Stimulated activated CD8-positive, alpha-beta memory T cell treated with anti-CD3 and anti-CD28 coated beads, Interleukin-15, amount 100 ng/mL, for 4 hours (primary cell): ENCODE measurements around the gene TMEM79.
A peak's percentile ranks its signal among the peaks of the same experiment; 100 is the strongest.
"Not testable (repeated sequence)": the region's sequence is repeated elsewhere in the genome, so short reads cannot be mapped to it uniquely, and the experiment has no call there.

Source experiments
- DNase-seq, 2 donors: peaks; one replicate each; pipeline ENCODE4 v3.0.0-alpha.2; 2020; ENCODE audit warnings: low read depth in 2 of 2

TMEM79 gene

DNA sequence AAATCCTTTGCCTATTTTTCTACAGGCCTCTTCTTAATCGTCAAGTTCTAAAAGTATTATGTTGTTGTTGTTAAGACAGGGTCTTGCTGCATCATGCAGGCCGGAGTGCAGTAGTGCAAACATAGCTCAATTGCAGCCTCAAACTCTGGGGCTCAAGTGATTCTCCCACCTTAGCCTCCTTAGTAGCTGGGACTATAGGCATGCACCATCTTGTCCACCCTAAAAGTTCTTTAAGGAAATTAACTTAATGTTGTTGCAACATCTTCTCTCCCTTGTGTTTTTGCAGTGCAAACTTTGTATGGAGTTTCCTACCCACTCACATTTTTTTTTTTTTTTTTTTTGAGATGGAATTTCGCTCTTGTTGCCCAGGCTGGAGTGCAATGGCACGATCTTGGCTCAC lies 19.1 kb downstream of the TMEM79 start:
- DNase-seq, result no peak

DNA sequence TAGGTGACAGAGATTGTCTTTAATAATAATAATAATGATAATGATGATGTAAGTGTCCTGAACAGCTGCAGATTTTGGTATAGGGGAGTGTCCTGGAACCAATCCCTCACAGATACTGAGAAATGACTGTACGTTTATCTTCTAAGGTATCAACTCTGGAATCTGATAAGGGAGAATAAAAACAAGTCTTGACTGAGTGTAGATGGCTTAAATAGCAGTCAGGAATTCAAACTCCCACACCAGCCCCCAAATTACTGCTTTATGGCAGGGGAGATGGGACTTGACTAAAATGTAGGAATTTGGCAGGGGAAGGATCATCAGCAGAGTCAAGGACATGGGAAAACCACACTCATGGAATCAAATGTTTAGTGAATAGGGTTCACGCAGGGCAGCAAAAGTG lies 21.1 kb downstream of the TMEM79 start:
- DNase-seq, result no peak

DNA sequence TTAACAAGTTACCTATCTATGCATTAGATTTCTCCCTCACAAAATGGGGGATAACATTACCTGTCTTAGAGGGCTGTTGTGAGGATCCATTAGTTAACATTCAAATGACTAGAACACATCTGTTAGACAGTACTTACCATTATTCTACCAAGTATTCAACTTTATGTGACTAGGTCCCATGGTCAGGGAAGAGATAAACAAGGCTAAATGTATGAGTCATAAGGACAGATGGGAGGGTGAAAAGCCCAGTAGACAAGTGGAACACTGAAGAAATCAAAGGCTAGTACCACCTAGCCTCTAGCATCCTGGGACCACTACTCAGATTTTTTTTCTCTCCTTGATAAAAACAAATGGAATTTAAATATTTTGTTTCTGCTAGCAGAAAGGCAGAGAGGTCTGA lies 24.0 kb downstream of the TMEM79 start:
- no peak for DNase-seq

DNA sequence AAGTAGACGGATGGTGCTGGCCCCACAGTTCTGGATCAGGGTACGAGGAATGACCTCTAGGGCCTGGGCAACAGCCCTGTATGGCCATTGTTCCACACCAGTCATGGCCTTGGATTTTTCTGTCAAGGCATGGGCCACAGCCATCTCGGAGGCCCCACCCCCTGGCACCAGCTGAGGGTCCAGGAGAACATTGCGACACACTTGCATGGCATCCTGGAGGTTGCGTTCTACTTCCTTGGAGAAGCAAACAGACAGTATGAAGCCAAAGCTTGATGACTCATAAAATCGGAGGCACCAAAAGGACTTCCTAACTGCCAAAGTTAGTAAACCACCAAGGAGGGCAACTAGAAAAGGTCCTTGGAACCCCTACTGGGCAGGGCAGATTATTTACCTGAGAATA lies 26.8 kb downstream of the TMEM79 start:
- no peak for DNase-seq

DNA sequence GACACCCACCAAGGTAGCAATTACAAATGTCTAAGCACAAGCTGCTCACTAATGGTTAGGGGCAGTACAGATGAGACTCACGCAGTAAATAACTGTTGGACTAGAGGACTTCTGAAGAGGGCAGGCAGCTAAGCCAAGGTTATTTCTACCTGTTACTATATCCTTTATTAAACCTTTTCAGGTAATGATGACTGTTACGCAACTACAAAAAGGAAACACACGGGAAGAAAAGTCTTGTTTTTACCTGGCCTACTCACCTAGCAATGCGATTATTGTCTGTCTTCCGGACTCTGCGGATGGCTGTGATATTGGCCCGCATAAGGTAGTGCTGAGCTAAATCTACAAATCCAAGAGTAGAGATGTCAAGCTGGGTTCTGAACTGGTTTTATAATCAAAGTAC lies 32.8 kb downstream of the TMEM79 start:
- no peak for DNase-seq

DNA sequence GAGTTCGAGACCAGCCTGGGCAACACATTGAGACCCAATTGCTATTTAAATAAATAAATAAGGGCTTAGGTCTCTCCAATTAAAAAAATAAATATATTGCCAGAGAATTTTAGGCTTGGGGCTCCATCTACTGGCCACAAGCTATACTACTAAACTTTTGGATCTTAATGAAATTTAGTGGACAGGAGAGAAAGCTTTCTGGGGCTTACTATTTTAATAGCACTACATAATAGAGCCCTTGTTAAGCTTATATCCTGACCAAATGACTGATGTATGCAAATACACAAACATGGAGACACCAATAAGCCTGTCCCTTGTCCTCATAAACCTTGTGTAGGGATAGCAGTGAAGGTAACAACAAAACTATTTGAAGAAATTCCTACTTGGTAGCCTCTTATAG lies 35.5 kb downstream of the TMEM79 start:
- DNase-seq, result no peak

DNA sequence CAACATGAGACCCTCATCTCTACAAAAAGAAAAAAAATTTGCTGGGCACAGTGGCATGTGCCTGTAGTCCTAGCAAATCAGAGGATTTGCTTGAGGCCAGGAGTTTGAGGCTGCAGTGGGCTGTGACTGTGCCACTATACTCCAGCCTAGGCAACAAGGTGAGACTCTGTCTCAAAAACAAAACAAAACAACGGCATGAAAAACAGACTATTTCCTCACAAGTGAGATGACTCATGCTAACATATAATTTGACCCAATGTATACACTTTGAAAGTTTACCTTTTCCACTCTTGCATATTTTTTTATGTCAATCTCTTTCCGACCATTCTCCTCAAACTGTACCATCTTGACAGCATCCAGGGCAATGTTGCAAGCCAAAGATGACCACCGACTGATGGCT lies 36.4 kb downstream of the TMEM79 start:
- no peak for DNase-seq

DNA sequence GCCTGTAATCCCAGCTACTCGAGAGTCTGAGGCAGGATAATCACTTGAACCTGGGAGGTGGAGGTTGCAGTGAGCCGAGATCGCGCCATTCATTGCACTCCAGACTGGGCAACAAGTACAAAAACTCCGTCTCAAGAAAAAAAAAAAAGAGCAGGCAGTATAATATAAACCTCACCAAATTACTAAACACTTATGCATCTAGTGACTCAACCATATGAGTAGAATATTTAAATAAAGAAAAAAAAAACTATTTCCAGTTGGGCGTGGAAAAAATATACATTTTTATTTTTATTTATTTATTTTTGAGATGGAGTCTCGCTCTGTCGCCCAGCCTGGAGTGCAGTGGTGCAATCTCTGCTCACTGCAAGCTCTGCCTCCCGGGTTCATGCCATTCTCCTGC lies 39.1 kb downstream of the TMEM79 start:
- not testable (repeated sequence) for DNase-seq

DNA sequence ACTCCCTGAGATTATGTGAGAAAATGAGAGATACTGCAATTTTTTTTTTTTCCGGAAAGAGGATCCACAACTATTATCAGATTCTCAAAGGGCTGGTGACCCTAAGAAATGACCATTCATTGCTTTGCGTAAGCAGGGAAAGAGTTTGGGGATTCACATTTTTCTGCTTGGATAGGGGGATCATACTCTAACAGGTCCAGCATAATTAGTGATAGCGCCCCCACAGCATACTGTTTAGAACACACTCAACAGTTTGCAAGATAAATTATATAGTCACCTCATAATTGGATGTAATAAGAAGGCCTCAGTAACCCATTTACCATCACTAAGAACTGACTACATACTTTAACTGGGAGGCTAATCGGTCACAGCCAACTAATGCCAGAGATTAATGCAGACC lies 52.1 kb downstream of the TMEM79 start:
- no peak for DNase-seq

DNA sequence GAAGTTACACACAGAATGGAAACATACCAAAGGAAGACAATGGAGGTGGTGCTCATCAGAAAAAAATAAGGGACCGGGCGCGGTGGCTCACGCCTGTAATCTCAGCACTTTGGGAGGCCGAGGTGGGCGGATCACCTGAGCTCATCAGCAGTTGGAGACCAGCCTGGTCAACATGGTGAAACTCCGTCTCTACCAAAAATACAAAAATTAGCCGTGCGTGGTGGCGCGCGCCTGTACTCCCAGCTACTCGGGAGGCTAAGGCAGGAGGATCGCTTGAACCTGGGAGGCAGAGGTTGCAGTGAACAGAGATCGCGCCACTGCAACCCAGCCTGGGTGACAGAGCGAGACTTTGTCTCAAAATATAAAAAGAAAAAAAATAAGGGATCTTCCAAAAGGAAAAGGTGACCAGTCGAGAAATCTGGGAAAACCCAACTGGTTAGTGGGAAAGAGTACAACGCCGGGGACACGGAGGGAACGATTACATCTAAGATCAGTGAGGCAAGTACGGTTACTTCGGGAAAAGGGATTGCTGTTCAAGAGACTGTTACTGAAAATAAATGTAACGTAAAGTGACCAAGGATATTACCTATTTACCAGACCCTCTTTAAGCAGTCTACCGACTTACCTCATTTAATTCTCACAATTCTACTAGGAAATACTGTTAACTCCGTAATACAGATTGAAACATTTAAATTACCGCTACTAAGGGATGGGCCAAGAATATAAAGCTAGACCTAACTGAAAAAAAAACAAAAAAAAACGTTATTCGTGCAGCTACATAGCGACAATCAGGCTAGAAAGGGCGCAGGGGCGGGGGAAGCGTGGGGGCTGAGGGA lies 53.1 kb downstream of the TMEM79 start:
- no peak for DNase-seq

DNA sequence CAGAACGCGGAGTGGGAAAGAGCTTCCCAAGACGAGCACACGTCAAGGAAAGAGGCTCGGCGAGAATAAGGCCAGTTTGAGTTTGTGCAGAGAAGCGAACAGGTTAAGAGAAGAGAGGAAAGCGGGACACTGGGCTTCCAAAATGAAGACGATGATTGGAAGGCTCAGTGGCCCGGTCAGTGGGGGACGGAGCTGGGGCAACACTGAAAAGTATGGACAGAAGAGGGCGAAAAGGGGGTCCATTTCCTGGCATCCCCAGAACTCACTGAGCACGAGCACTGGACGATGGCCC lies 53.7 kb downstream of the TMEM79 start:
- peak in 1 of 2 donors; percentile 1 for DNase-seq

DNA sequence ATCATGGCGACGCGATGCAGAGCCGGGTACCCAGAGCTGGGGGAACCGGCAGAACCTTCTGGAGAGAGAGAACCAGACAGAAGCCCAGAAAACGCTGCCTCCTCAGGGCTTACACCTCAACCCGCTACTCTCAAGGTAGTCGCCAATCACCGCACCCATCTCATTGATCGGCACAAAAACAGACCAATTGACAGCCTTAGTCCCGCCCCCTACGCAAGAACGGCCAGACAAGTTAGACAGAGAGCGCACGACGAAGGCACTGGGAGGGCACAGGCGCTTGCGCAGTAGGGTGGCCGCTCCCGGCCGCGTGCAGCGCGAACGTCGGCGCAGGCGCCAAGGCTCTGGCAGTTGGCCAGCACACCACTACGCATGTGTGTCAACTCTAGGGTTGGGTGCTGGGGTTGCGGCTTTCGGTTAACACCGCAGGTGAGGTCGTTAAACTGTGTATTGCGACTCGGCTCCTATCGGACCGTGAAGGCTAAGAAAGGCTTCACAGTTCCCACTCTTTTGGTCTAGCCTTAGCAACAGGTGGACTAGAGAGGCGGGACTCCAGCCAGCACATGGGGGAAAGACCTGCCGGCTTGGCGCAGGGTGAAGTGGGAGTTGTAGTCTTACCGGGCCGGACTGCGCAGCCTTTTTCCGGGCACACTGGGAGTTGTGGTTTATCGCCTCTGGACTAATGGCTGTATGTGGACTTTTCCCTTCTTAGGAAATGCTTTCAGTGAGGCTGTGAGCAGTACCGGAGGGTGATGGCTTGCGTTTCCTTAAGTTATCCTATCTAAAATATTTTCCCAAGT lies 54.3 kb downstream of the TMEM79 start, which contains the start of the genes CCT3 and TSACC:
Gene CCT3, minus strand, starts transcription at position 113 of the 797 bp plus-strand sequence. Its CDS starts 108 bp downstream, at position 5.
Gene TSACC, plus strand, starts transcription at position 347 of the 797 bp plus-strand sequence. CDS start 1,232 bp downstream, outside the sequence.
- peak; percentile 97 to 98 for DNase-seq
